SIG-M5 treated with dmso at 0.1 percent for 504 hours (cell line): Measurements from ENCODE around the gene BRME1.

Source experiments
- DNase-seq: peaks from one replicate; lab custom pipeline; 2025; ENCODE audit not compliant: unreplicated experiment; lab: John Stamatoyannopoulos, UW

BRME1 gene

GRCh38 chr19:13847407-13848339 lies 58.2 kb downstream of the BRME1 start:
- DNase-seq, result peak; percentile 77

- peak; percentile 86 for DNase-seq
Observed at GRCh38 chr19:13846557-13847406, 59.1 kb downstream of the BRME1 start.

- no peak for DNase-seq
Observed at GRCh38 chr19:13844130-13844631, 61.7 kb downstream of the BRME1 start.

GRCh38 chr19:13843104-13843921 lies 62.6 kb downstream of the BRME1 start:
- no peak for DNase-seq

- peak; percentile 32 for DNase-seq
Observed at GRCh38 chr19:13842291-13843103, 63.4 kb downstream of the BRME1 start.

GRCh38 chr19:13841962-13842290 lies 64.0 kb downstream of the BRME1 start:
- DNase-seq, result no peak

GRCh38 chr19:13841086-13841961 lies 64.6 kb downstream of the BRME1 start:
- DNase-seq, result peak; percentile 42

GRCh38 chr19:13840305-13841085 lies 65.4 kb downstream of the BRME1 start:
- DNase-seq, result peak; percentile 23

GRCh38 chr19:13839938-13840304 lies 66.0 kb downstream of the BRME1 start:
- peak; percentile 65 for DNase-seq

- DNase-seq, result peak; percentile 86
Observed at GRCh38 chr19:13839130-13839937, 66.6 kb downstream of the BRME1 start.

- no peak for DNase-seq
Observed at GRCh38 chr19:13838435-13839129, 67.3 kb downstream of the BRME1 start.

GRCh38 chr19:13835791-13836723 lies 69.9 kb downstream of the BRME1 start:
- DNase-seq, result peak; percentile 84

- DNase-seq, result peak; percentile 23
Observed at GRCh38 chr19:13834244-13835069, 71.5 kb downstream of the BRME1 start.

- peak; percentile 76 for DNase-seq
Observed at GRCh38 chr19:13833330-13834243, 72.3 kb downstream of the BRME1 start.
